Suprapubic skin (tissue), 4 donors: ENCODE results near the gene ETV5. TPM values are rescaled to one million over a fixed set of nuclear protein-coding genes. Genes with fewer than 3 reads are reported as not detected.

Experiments used
- DNase-seq, 2 donors: peaks; one replicate each; pipeline ENCODE4 v3.0.0-alpha.2; 2019; ENCODE audit warnings: low spot score in 2 of 2
- H3K27ac ChIP-seq: fragments of 200-600 bp; sonication (generic); one replicate; pipeline ENCODE4 v1.5.1; 2019
- H3K27me3 ChIP-seq: fragments of 200-600 bp; sonication (generic); one replicate; pipeline ENCODE4 v1.5.1; 2019
- H3K36me3 ChIP-seq: fragments of 200-600 bp; sonication (generic); one replicate; pipeline ENCODE4 v1.5.1; 2019
- H3K4me1 ChIP-seq: fragments of 200-600 bp; sonication (generic); one replicate; pipeline ENCODE4 v1.5.1; 2019
- H3K4me3 ChIP-seq: fragments of 200-600 bp; sonication (generic); one replicate; pipeline ENCODE4 v1.5.1; 2019; ENCODE audit warnings: mild to moderate bottlenecking
- H3K9me3 ChIP-seq: fragments of 200-600 bp; sonication (generic); one replicate; pipeline ENCODE4 v1.5.1; 2019
- EP300 ChIP-seq: sonication (generic); formaldehyde crosslinking; IDR thresholded peaks from one replicate; pipeline ENCODE4 v1.6.1; 2017; ENCODE audit warnings: antibody characterized with exemption
- POLR2A ChIP-seq, 2 donors: fragments of 450-650 bp; IDR thresholded peaks; one replicate each; pipeline ENCODE4 v1.6.1; 2017; ENCODE audit warnings: antibody characterized with exemption in 2 of 2, mild to moderate bottlenecking in 2 of 2, moderate library complexity in 2 of 2
- POLR2AphosphoS5 ChIP-seq, 3 donors: sonication (generic); formaldehyde crosslinking; IDR thresholded peaks; one replicate each; pipeline ENCODE4 v1.6.1; 2017; ENCODE audit warnings: antibody characterized with exemption in 3 of 3
- WGBS: methylation state at CpG from one replicate; pipeline ENCODE4 v1.1.5; 2018; 5-methylcytosine and 5-hydroxymethylcytosine counted together
- total RNA-seq, 4 donors: library from RNA; depleted of rRNA; stranded (reverse); fragments of >200 nt; gene quantifications; one replicate each; pipeline ENCODE4 v1.1.0, GENCODE V29; 2016
- TF ChIP-seq, protein P1 (sequence below), 2 donors: fragments of 200-600 bp in 1 of 2; fragments of 450-650 bp in 1 of 2; sonication (generic) in 1 of 2; IDR thresholded peaks; one replicate each; pipeline ENCODE4 v1.5.1; 2016 to 2019; ENCODE audit warnings: antibody characterized with exemption in 2 of 2, mild to moderate bottlenecking in 1 of 2, moderate library complexity in 1 of 2

The ETV5 gene
- total RNA-seq, 4 donors from 2014 or later: 11.2 to 28.6 (median 16.7) TPM

GRCh38 chr3:186117521-186118134, 8.7 kb upstream of the ETV5 start:
- TF ChIP-seq, protein P1, sequence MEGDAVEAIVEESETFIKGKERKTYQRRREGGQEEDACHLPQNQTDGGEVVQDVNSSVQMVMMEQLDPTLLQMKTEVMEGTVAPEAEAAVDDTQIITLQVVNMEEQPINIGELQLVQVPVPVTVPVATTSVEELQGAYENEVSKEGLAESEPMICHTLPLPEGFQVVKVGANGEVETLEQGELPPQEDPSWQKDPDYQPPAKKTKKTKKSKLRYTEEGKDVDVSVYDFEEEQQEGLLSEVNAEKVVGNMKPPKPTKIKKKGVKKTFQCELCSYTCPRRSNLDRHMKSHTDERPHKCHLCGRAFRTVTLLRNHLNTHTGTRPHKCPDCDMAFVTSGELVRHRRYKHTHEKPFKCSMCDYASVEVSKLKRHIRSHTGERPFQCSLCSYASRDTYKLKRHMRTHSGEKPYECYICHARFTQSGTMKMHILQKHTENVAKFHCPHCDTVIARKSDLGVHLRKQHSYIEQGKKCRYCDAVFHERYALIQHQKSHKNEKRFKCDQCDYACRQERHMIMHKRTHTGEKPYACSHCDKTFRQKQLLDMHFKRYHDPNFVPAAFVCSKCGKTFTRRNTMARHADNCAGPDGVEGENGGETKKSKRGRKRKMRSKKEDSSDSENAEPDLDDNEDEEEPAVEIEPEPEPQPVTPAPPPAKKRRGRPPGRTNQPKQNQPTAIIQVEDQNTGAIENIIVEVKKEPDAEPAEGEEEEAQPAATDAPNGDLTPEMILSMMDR (IDR thresholded peaks at IDR 0.05): no peak
- TF ChIP-seq POLR2AphosphoS5 (IDR thresholded peaks at IDR 0.05) (no peak), POLR2A (IDR thresholded peaks at IDR 0.05) (no peak), EP300 (no peak)
- no peak for DNase-seq

DNA sequence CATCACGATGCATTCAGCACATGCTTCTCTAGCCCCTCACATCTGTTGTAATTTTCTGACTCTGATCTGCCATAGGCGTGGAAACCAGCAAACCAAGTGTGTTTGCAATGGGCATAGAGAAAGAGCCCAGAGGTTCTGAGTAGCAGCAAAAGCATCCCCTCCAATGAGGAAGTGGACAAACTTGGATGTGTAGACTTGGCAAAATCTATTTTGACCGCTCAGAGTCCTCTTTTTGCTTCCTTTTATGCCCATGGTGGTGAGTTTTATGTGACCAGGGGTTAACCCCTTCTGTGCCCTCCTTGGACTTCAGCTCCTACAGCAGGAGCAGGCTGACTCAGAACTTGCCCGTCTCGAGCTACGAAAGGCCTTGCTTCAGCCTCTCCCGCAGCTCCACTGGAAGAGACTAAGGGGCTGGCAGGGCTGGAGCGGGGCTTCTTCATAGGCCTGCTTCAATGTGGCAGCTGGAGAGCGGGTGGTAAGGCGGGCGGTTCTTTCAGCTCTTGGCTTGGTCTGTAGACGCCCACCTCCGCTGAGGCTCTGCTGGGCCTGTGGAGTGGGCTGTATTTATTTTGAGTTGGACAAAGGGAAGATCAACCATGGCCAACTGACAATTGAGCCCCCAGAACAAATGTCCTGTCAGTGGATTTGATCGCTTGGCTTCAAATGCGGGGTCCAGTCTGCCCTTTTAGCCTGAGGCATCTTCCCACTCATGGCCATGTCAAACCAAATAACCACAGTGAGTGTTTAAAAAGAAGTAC, 6.5 kb upstream of the ETV5 start:
- Histone ChIP-seq H3K27me3 (peaks cover 6% of the 10 kb centered on the region), H3K27ac (no peak overlapping the region), H3K9me3 (no peaks in the 10 kb centered on the region), H3K36me3 (no peaks in the 10 kb centered on the region), H3K4me3 (no peak overlapping the region), H3K4me1 (peaks cover 4% of the 10 kb centered on the region)
- 92% methylated on average over 15 of the region's 15 CpGs for WGBS
- TF ChIP-seq POLR2A (IDR thresholded peaks at IDR 0.05) (no peak), EP300 (no peak), POLR2AphosphoS5 (IDR thresholded peaks at IDR 0.05) (no peak)
- TF ChIP-seq, protein P1 (IDR thresholded peaks at IDR 0.05): no peak
- DNase-seq: no peak

More at GRCh38 chr3:186117521-186118134, 8.7 kb upstream of the ETV5 start:
- 94% methylated on average over 3 of the region's 3 CpGs for WGBS
- H3K27ac ChIP-seq: no peak overlapping the region
- no peaks in the 10 kb centered on the region for H3K36me3 ChIP-seq
- peaks cover 6% of the 10 kb centered on the region for H3K27me3 ChIP-seq
- H3K9me3 ChIP-seq: no peaks in the 10 kb centered on the region
- peaks cover 8% of the 10 kb centered on the region for H3K4me1 ChIP-seq
- H3K4me3 ChIP-seq: no peak overlapping the region

GRCh38 chr3:186110975-186111974, 2.4 kb upstream of the ETV5 start:
- Histone ChIP-seq H3K27me3 (no peaks in the 10 kb centered on the region), H3K27ac (no peak overlapping the region), H3K4me1 (peaks cover 34% of the 10 kb centered on the region), H3K4me3 (no peak overlapping the region), H3K36me3 (no peaks in the 10 kb centered on the region), H3K9me3 (no peaks in the 10 kb centered on the region)
- TF ChIP-seq POLR2AphosphoS5 (IDR thresholded peaks at IDR 0.05) (no peak), POLR2A (IDR thresholded peaks at IDR 0.05) (no peak), EP300 (no peak)
- TF ChIP-seq, protein P1 (IDR thresholded peaks at IDR 0.05): no peak
- DNase-seq: no peak
- WGBS: 77% methylated on average over 12 of the region's 12 CpGs

- peaks cover 34% of the 10 kb centered on the region for H3K4me1 ChIP-seq
- TF ChIP-seq, protein P1 (IDR thresholded peaks at IDR 0.05): no peak
- TF ChIP-seq POLR2AphosphoS5 (IDR thresholded peaks at IDR 0.05): no peak
- TF ChIP-seq EP300: no peak
- no peak for TF ChIP-seq POLR2A (IDR thresholded peaks at IDR 0.05)
- no peaks in the 10 kb centered on the region for H3K36me3 ChIP-seq
- peak; percentile 76 to 80 for DNase-seq
- H3K27ac ChIP-seq: peak overlapping the region; percentile 67
- no peaks in the 10 kb centered on the region for H3K9me3 ChIP-seq
- H3K4me3 ChIP-seq: peak overlapping the region; percentile 73
- no peaks in the 10 kb centered on the region for H3K27me3 ChIP-seq
- WGBS: 17% methylated on average over 35 of the region's 35 CpGs
These were observed 1.3 kb upstream of the ETV5 start for GRCh38 chr3:186109897-186110803.
